Endothelial cell (in vitro differentiated cells): ENCODE measurements around the gene ERG. TPM values are rescaled to one million over a fixed set of nuclear protein-coding genes. Genes with fewer than 3 reads are reported as not detected.

Experiments
- DNase-seq: peaks from one replicate; pipeline ENCODE4 v3.0.0; 2021; ENCODE audit warnings: low spot score
- H3K27ac Mint-ChIP-seq: one replicate; pipeline ENCODE4 v1.8.0; 2021; ENCODE audit warnings: mixed read lengths, inconsistent platforms; ENCODE audit not compliant: unreplicated experiment
- H3K27me3 Mint-ChIP-seq: one replicate; pipeline ENCODE4 v1.8.0; 2021; ENCODE audit warnings: mild to moderate bottlenecking, moderate library complexity, mixed read lengths, inconsistent platforms; ENCODE audit not compliant: unreplicated experiment
- H3K36me3 Mint-ChIP-seq: one replicate; pipeline ENCODE4 v1.8.0; 2021; ENCODE audit warnings: mild to moderate bottlenecking, low read depth, mixed read lengths, inconsistent platforms; ENCODE audit not compliant: unreplicated experiment
- H3K4me1 Mint-ChIP-seq: one replicate; pipeline ENCODE4 v1.8.0; 2021; ENCODE audit warnings: mild to moderate bottlenecking, mixed read lengths, inconsistent platforms; ENCODE audit not compliant: unreplicated experiment
- H3K4me3 Mint-ChIP-seq: one replicate; pipeline ENCODE4 v1.8.0; 2021; ENCODE audit warnings: mild to moderate bottlenecking, mixed read lengths, inconsistent platforms; ENCODE audit not compliant: unreplicated experiment
- H3K9me3 Mint-ChIP-seq: one replicate; pipeline ENCODE4 v1.8.0; 2021; ENCODE audit warnings: mixed read lengths, inconsistent platforms; ENCODE audit not compliant: unreplicated experiment
- CTCF ChIP-seq: fragments of 200-600 bp; sonication (generic); IDR thresholded peaks from one replicate; pipeline ENCODE4 v1.5.0; 2021; ENCODE audit warnings: antibody characterized with exemption; ENCODE audit not compliant: unreplicated experiment
- total RNA-seq: library from RNA; stranded (reverse); fragmentation: NEBNext Ultra II Directional; extraction: Animal tissue kit (Norgen Biotek cat#: 25700); gene quantifications from one replicate; pipeline ENCODE4 v1.2.1, GENCODE V29; 2021; ENCODE audit not compliant: unreplicated experiment

The ERG gene
- total RNA-seq, 1 donor from 2014 or later: 133 TPM

DNA sequence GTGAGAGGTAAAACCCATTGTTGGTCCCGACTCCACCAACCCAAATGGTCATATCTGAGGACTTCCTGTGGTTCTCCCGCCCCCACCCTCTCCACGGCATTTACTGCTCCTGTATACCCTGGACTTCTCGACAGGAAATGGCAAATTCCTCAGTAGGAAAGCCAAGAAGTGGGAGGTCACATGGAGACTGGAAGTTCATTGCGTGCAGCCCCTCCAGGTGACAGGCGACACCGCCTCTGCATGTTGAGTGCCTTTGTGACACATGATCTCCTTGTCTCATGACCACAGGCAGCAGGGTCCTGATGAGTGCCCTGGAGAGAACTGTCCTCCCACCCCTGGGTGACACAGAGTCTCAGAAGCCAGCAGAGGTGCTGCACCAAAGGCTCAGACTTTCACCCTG lies 24.2 kb downstream of the ERG start:
- TF ChIP-seq CTCF: no peak
- Mint-ChIP-seq H3K4me1 (peaks cover 84% of the 10 kb centered on the region), H3K9me3 (no peaks in the 10 kb centered on the region), H3K4me3 (peak overlapping the region; percentile 3), H3K27ac (peak overlapping the region; percentile 98), H3K27me3 (peaks cover 2% of the 10 kb centered on the region), H3K36me3 (peaks cover 12% of the 10 kb centered on the region)
- DNase-seq: no peak

DNA sequence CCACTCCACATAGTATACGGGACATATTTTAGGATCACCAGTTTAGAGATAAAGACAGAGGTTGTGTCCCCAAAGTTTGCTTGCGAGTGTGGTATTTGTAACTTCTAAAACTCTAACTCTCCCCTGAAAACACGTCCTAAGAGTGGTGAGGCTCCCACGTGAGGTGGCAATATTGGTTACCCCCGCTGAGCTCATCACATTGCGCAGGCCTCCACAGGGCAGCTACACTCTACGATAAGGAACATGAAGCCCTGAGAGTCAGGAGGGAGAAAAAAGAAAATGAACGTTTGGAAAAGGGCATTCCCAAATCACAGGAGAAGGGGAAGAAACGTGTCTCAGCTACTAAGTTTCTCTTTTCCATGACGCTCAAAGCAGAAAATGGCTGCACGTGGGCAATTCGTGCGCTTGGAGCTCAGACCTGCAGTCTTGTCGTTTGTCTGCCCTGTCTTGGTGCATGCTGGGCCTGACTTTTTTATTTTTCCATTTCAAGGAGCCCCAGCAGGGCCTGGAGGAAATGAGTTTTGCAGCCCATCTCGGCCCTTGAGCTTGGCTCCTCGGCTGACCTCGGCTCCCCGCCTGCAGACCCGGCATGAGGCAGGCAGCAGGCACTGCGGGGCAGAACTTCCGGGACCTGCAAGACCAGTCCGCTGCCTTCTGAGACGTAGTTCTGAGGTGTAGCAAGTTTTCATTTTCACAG lies 25.7 kb downstream of the ERG start:
- Mint-ChIP-seq H3K27ac (peak overlapping the region; percentile 10), H3K4me3 (peak overlapping the region; percentile 68), H3K36me3 (peaks cover 13% of the 10 kb centered on the region), H3K9me3 (no peaks in the 10 kb centered on the region), H3K4me1 (peaks cover 74% of the 10 kb centered on the region), H3K27me3 (peaks cover 2% of the 10 kb centered on the region)
- DNase-seq: no peak
- TF ChIP-seq CTCF: no peak

GRCh38 chr21:38471766-38472165 lies 26.5 kb downstream of the ERG start:
- H3K36me3 Mint-ChIP-seq: peaks cover 15% of the 10 kb centered on the region

DNA sequence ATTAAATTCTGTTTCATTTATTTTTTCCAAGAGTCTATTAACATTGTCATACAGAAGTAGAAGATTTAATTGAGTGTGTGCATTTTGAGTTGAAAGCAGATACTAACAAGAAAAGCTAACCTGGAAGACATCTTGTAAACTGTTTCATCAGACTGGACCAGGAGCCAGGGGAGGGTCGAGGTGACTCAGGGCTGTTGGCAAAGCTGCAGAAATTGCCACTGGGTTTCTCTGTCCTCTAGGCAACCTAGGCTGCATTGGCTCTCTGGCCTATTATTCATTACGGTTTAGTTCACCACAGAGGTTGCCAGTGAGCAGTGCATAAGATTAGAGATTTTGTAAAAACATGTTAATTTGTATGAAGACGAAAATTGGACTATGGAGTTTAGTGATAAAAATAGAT lies 27.5 kb downstream of the ERG start:
- H3K4me1 Mint-ChIP-seq: peaks cover 62% of the 10 kb centered on the region
- peaks cover 2% of the 10 kb centered on the region for H3K27me3 Mint-ChIP-seq
- no peak overlapping the region for H3K4me3 Mint-ChIP-seq
- H3K9me3 Mint-ChIP-seq: no peaks in the 10 kb centered on the region
- TF ChIP-seq CTCF: no peak
- peaks cover 16% of the 10 kb centered on the region for H3K36me3 Mint-ChIP-seq
- no peak overlapping the region for H3K27ac Mint-ChIP-seq
- no peak for DNase-seq

More at GRCh38 chr21:38471766-38472165, 26.5 kb downstream of the ERG start:
- Mint-ChIP-seq H3K27me3 (peaks cover 2% of the 10 kb centered on the region), H3K4me1 (peaks cover 73% of the 10 kb centered on the region), H3K27ac (peak overlapping the region; percentile 55), H3K9me3 (no peaks in the 10 kb centered on the region), H3K4me3 (no peak overlapping the region)
- no peak for TF ChIP-seq CTCF
- DNase-seq: no peak

- no peak for TF ChIP-seq CTCF
- no peak overlapping the region for H3K27ac Mint-ChIP-seq
- H3K4me3 Mint-ChIP-seq: no peak overlapping the region
- H3K27me3 Mint-ChIP-seq: peaks cover 4% of the 10 kb centered on the region
- peaks cover 27% of the 10 kb centered on the region for H3K36me3 Mint-ChIP-seq
- no peaks in the 10 kb centered on the region for H3K9me3 Mint-ChIP-seq
- DNase-seq: no peak
- peaks cover 51% of the 10 kb centered on the region for H3K4me1 Mint-ChIP-seq
These were observed 28.6 kb downstream of the ERG start for GRCh38 chr21:38469642-38470041.
